Effector memory CD8-positive, alpha-beta T cell (primary cell): ENCODE results near the gene RUFY3.

Experiments used
- ATAC-seq: fragments of 150-1000 bp; cut with Tn5 transposase; replicated peaks from 2 replicates; pipeline ENCODE4 v1.10.0; 2021; ENCODE audit warnings: mild to moderate bottlenecking, moderate library complexity
- DNase-seq, 3 experiments: peaks; one replicate each; pipeline ENCODE4 v3.0.0; 2021
- H3K27ac Mint-ChIP-seq, 2 donors: one replicate each; pipeline ENCODE4 v1.8.0; 2022; ENCODE audit warnings: mild to moderate bottlenecking in 2 of 2, mixed read lengths in 2 of 2, moderate library complexity in 2 of 2
- H3K27me3 Mint-ChIP-seq, 2 donors: one replicate each; pipeline ENCODE4 v1.8.0; 2022; ENCODE audit warnings: mixed read lengths in 2 of 2
- H3K36me3 Mint-ChIP-seq: one replicate; pipeline ENCODE4 v1.8.0; 2022; ENCODE audit warnings: mild to moderate bottlenecking, moderate library complexity, mixed read lengths; ENCODE audit not compliant: insufficient read depth
- H3K4me1 Mint-ChIP-seq, 2 donors: one replicate each; pipeline ENCODE4 v1.8.0; 2022; ENCODE audit warnings: low read depth in 2 of 2, mixed read lengths in 2 of 2
- H3K4me3 Mint-ChIP-seq, 2 donors: one replicate each; pipeline ENCODE4 v1.8.0; 2022; ENCODE audit warnings: mild to moderate bottlenecking in 2 of 2, mixed read lengths in 2 of 2, moderate library complexity in 2 of 2
- H3K9me3 Mint-ChIP-seq, 2 donors: one replicate each; pipeline ENCODE4 v1.8.0; 2022; ENCODE audit warnings: mixed read lengths in 2 of 2

Gene RUFY3

GRCh38 chr4:70788733-70789132 lies 67.0 kb downstream of the RUFY3 start:
- Mint-ChIP-seq H3K36me3 (peaks cover 22% of the 10 kb centered on the region), H3K27ac (no peak overlapping the region), H3K27me3 (no peaks in the 10 kb centered on the region), H3K4me1 (no peaks in the 10 kb centered on the region), H3K4me3 (no peak overlapping the region), H3K9me3 (no peaks in the 10 kb centered on the region)
- ATAC-seq (no peak), DNase-seq (no peak)

GRCh38 chr4:70793626-70794025 lies 71.9 kb downstream of the RUFY3 start:
- H3K27me3 Mint-ChIP-seq, result no peaks in the 10 kb centered on the region
- ATAC-seq, result no peak
- peaks cover 8% of the 10 kb centered on the region for H3K36me3 Mint-ChIP-seq
- no peak overlapping the region for H3K4me3 Mint-ChIP-seq
- H3K9me3 Mint-ChIP-seq, result no peaks in the 10 kb centered on the region
- H3K4me1 Mint-ChIP-seq, result no peaks in the 10 kb centered on the region
- H3K27ac Mint-ChIP-seq, result no peak overlapping the region
- no peak for DNase-seq

- peaks cover 4% of the 10 kb centered on the region for H3K36me3 Mint-ChIP-seq
- ATAC-seq (no peak), DNase-seq (no peak)
- H3K9me3 Mint-ChIP-seq, result no peaks in the 10 kb centered on the region
- H3K4me1 Mint-ChIP-seq, result peaks cover 0 to 5% of the 10 kb centered on the region in 2 donors
- H3K4me3 Mint-ChIP-seq, result peak overlapping the region in 1 of 2 donors; percentile 35
- H3K27me3 Mint-ChIP-seq, result no peaks in the 10 kb centered on the region
- H3K27ac Mint-ChIP-seq, result no peak overlapping the region
Measured at GRCh38 chr4:70801265-70801809, 79.6 kb downstream of the RUFY3 start.

GRCh38 chr4:70802928-70803580 lies 81.3 kb downstream of the RUFY3 start:
- H3K9me3 Mint-ChIP-seq, result no peaks in the 10 kb centered on the region
- H3K4me3 Mint-ChIP-seq, result no peak overlapping the region
- H3K27me3 Mint-ChIP-seq, result no peaks in the 10 kb centered on the region
- DNase-seq, result no peak
- H3K36me3 Mint-ChIP-seq, result no peaks in the 10 kb centered on the region
- ATAC-seq, result peak; percentile 32
- H3K4me1 Mint-ChIP-seq, result peaks cover 0 to 5% of the 10 kb centered on the region in 2 donors
- H3K27ac Mint-ChIP-seq, result peak overlapping the region; percentile 4 to 44

GRCh38 chr4:70808151-70808550 lies 86.4 kb downstream of the RUFY3 start:
- H3K27ac Mint-ChIP-seq, result no peak overlapping the region
- H3K9me3 Mint-ChIP-seq, result no peaks in the 10 kb centered on the region
- H3K36me3 Mint-ChIP-seq, result no peaks in the 10 kb centered on the region
- DNase-seq (no peak), ATAC-seq (no peak)
- H3K4me1 Mint-ChIP-seq, result peaks cover 0 to 1% of the 10 kb centered on the region in 2 donors
- no peaks in the 10 kb centered on the region for H3K27me3 Mint-ChIP-seq
- no peak overlapping the region for H3K4me3 Mint-ChIP-seq

- peak overlapping the region in 1 of 2 donors; percentile 12 for H3K27ac Mint-ChIP-seq
- H3K9me3 Mint-ChIP-seq, result no peaks in the 10 kb centered on the region
- H3K4me3 Mint-ChIP-seq, result no peak overlapping the region
- no peak for DNase-seq
- H3K27me3 Mint-ChIP-seq, result no peaks in the 10 kb centered on the region
- H3K4me1 Mint-ChIP-seq, result peaks cover 5 to 15% of the 10 kb centered on the region in 2 donors
- no peak for ATAC-seq
- peaks cover 7% of the 10 kb centered on the region for H3K36me3 Mint-ChIP-seq
Measured at GRCh38 chr4:70815370-70815769, 93.6 kb downstream of the RUFY3 start.

GRCh38 chr4:70816894-70817293 lies 95.1 kb downstream of the RUFY3 start:
- H3K4me3 Mint-ChIP-seq, result no peak overlapping the region
- H3K27me3 Mint-ChIP-seq, result no peaks in the 10 kb centered on the region
- H3K4me1 Mint-ChIP-seq, result peaks cover 5 to 15% of the 10 kb centered on the region in 2 donors
- H3K9me3 Mint-ChIP-seq, result no peaks in the 10 kb centered on the region
- no peak overlapping the region for H3K27ac Mint-ChIP-seq
- no peak for ATAC-seq
- no peak for DNase-seq
- H3K36me3 Mint-ChIP-seq, result peaks cover 21% of the 10 kb centered on the region

GRCh38 chr4:70818173-70818855 lies 96.5 kb downstream of the RUFY3 start:
- H3K36me3 Mint-ChIP-seq, result peaks cover 35% of the 10 kb centered on the region
- H3K9me3 Mint-ChIP-seq, result no peaks in the 10 kb centered on the region
- H3K27me3 Mint-ChIP-seq, result no peaks in the 10 kb centered on the region
- H3K4me3 Mint-ChIP-seq, result no peak overlapping the region
- peaks cover 5 to 15% of the 10 kb centered on the region in 2 donors for H3K4me1 Mint-ChIP-seq
- DNase-seq (no peak), ATAC-seq (no peak)
- H3K27ac Mint-ChIP-seq, result peak overlapping the region; percentile 14 to 17

GRCh38 chr4:70818921-70819320 lies 97.2 kb downstream of the RUFY3 start:
- Mint-ChIP-seq H3K4me1 (peaks cover 5 to 15% of the 10 kb centered on the region in 2 donors), H3K4me3 (no peak overlapping the region), H3K27me3 (no peaks in the 10 kb centered on the region), H3K27ac (peak overlapping the region; percentile 14 to 17), H3K36me3 (peaks cover 41% of the 10 kb centered on the region), H3K9me3 (no peaks in the 10 kb centered on the region)
- DNase-seq (no peak), ATAC-seq (no peak)

GRCh38 chr4:70829015-70829414 lies 107.3 kb downstream of the RUFY3 start:
- Mint-ChIP-seq H3K27me3 (no peaks in the 10 kb centered on the region), H3K36me3 (peaks cover 99% of the 10 kb centered on the region), H3K27ac (peak overlapping the region in 1 of 2 donors; percentile 75), H3K4me1 (peaks cover 0 to 16% of the 10 kb centered on the region in 2 donors), H3K4me3 (no peak overlapping the region), H3K9me3 (no peaks in the 10 kb centered on the region)
- DNase-seq (no peak), ATAC-seq (no peak)

- Mint-ChIP-seq H3K36me3 (peaks cover 99% of the 10 kb centered on the region), H3K4me1 (peaks cover 0 to 16% of the 10 kb centered on the region in 2 donors), H3K4me3 (no peak overlapping the region), H3K9me3 (no peaks in the 10 kb centered on the region), H3K27ac (peak overlapping the region in 1 of 2 donors; percentile 75), H3K27me3 (no peaks in the 10 kb centered on the region)
- ATAC-seq, result no peak
- no peak for DNase-seq
Measured at GRCh38 chr4:70829492-70829891, 107.7 kb downstream of the RUFY3 start.

- peak overlapping the region in 1 of 2 donors; percentile 75 for H3K27ac Mint-ChIP-seq
- peaks cover 100% of the 10 kb centered on the region for H3K36me3 Mint-ChIP-seq
- no peak overlapping the region for H3K4me3 Mint-ChIP-seq
- H3K9me3 Mint-ChIP-seq, result no peaks in the 10 kb centered on the region
- no peak for DNase-seq
- peaks cover 3 to 21% of the 10 kb centered on the region in 2 donors for H3K4me1 Mint-ChIP-seq
- no peaks in the 10 kb centered on the region for H3K27me3 Mint-ChIP-seq
- ATAC-seq, result no peak
Measured at GRCh38 chr4:70830054-70830453, 108.3 kb downstream of the RUFY3 start.

- Mint-ChIP-seq H3K36me3 (peaks cover 94% of the 10 kb centered on the region), H3K4me1 (peaks cover 4 to 22% of the 10 kb centered on the region in 2 donors)
Measured at GRCh38 chr4:70831293-70831692, 109.5 kb downstream of the RUFY3 start.

GRCh38 chr4:70833675-70834074 lies 111.9 kb downstream of the RUFY3 start:
- DNase-seq, result no peak
- Mint-ChIP-seq H3K4me1 (peaks cover 10 to 40% of the 10 kb centered on the region in 2 donors), H3K4me3 (no peak overlapping the region)

More at GRCh38 chr4:70831293-70831692, 109.5 kb downstream of the RUFY3 start:
- Mint-ChIP-seq H3K9me3 (no peaks in the 10 kb centered on the region), H3K27me3 (no peaks in the 10 kb centered on the region), H3K27ac (peak overlapping the region in 1 of 2 donors; percentile 36), H3K4me3 (no peak overlapping the region)
- ATAC-seq (no peak), DNase-seq (no peak)

More at GRCh38 chr4:70833675-70834074, 111.9 kb downstream of the RUFY3 start:
- H3K9me3 Mint-ChIP-seq, result no peaks in the 10 kb centered on the region
- no peak overlapping the region for H3K27ac Mint-ChIP-seq
- H3K27me3 Mint-ChIP-seq, result no peaks in the 10 kb centered on the region
- H3K36me3 Mint-ChIP-seq, result peaks cover 75% of the 10 kb centered on the region
- no peak for ATAC-seq
